Measurements from ENCODE around the gene FAM50B. TPM values are rescaled to one million over a fixed set of nuclear protein-coding genes. Genes with fewer than 3 reads are reported as not detected.

Gene FAM50B
- total and polyA plus RNA-seq, 2 of the 13 experiments (the other 11 are each of a cell fraction or from before 2014, with no cell fraction given) = 0.05 TPM; not detected in 1

DNA sequence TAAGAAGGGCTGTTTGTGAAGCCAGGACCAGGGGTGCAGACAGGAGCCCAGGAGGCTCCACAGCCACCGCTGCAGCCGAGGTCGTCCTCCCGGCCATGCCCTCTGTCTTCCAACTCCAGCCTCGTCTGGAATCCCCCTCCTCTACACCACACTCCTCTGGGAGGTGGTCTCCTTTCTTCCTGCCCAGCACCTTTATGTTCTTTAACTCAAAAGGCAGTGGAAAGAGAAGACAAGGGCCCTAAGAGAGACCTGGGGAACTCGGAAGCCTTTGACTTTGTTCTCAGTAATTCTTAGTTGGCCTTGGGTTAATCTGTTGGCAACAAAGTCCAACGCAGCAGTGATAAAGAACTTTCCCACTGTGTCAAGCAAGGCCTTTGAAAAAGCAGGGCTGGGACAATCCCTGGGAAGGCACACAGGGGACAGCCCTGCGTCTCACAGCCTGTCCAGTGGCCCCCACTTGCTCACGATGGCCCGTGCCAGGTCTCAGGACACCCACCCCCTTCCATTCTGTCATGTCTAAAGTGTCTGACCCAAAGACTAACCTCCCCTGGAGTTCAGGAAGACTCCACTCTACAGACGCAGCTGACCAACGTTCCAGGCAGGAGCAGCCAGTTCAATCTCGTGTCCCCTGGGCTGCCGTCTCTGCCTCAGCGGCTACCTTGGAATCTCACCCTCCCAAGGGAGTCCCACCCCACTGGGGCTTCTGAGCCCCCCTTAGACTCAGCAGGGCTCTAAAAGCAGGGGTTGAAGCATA is 42.8 kb upstream of the FAM50B start (continued):
- TF ChIP-seq KDM4B (CRISPR knock-in tag; IDR thresholded peaks at IDR 0.05) = peak; percentile 12; the same call in 1 of the 2 replicates
- no peak for TF ChIP-seq PCBP1 (IDR thresholded peaks at IDR 0.05; ENCODE audit: borderline replicate concordance, low read depth, low read length)
- TF ChIP-seq PHF21A (CRISPR knock-in tag; IDR thresholded peaks at IDR 0.05) = peak; percentile 77
- peak; percentile 90 for TF ChIP-seq ZMYM3 (CRISPR knock-in tag; IDR thresholded peaks at IDR 0.05)
- peak; percentile 88 for TF ChIP-seq XRCC5 (optimal IDR thresholded peaks at IDR 0.05; ENCODE audit: low read length)
- TF ChIP-seq, protein P1, sequence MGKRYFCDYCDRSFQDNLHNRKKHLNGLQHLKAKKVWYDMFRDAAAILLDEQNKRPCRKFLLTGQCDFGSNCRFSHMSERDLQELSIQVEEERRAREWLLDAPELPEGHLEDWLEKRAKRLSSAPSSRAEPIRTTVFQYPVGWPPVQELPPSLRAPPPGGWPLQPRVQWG (CRISPR knock-in tag; IDR thresholded peaks at IDR 0.05; ENCODE audit: borderline replicate concordance, low read depth) = no peak
- TF ChIP-seq ZNF331 (CRISPR knock-in tag; IDR thresholded peaks at IDR 0.05) = peak; percentile 82
- TF ChIP-seq, protein P2, sequence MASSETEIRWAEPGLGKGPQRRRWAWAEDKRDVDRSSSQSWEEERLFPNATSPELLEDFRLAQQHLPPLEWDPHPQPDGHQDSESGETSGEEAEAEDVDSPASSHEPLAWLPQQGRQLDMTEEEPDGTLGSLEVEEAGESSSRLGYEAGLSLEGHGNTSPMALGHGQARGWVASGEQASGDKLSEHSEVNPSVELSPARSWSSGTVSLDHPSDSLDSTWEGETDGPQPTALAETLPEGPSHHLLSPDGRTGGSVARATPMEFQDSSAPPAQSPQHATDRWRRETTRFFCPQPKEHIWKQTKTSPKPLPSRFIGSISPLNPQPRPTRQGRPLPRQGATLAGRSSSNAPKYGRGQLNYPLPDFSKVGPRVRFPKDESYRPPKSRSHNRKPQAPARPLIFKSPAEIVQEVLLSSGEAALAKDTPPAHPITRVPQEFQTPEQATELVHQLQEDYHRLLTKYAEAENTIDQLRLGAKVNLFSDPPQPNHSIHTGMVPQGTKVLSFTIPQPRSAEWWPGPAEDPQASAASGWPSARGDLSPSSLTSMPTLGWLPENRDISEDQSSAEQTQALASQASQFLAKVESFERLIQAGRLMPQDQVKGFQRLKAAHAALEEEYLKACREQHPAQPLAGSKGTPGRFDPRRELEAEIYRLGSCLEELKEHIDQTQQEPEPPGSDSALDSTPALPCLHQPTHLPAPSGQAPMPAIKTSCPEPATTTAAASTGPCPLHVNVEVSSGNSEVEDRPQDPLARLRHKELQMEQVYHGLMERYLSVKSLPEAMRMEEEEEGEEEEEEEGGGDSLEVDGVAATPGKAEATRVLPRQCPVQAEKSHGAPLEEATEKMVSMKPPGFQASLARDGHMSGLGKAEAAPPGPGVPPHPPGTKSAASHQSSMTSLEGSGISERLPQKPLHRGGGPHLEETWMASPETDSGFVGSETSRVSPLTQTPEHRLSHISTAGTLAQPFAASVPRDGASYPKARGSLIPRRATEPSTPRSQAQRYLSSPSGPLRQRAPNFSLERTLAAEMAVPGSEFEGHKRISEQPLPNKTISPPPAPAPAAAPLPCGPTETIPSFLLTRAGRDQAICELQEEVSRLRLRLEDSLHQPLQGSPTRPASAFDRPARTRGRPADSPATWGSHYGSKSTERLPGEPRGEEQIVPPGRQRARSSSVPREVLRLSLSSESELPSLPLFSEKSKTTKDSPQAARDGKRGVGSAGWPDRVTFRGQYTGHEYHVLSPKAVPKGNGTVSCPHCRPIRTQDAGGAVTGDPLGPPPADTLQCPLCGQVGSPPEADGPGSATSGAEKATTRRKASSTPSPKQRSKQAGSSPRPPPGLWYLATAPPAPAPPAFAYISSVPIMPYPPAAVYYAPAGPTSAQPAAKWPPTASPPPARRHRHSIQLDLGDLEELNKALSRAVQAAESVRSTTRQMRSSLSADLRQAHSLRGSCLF (CRISPR knock-in tag; IDR thresholded peaks at IDR 0.05; ENCODE audit: borderline replicate concordance) = no peak
- TF ChIP-seq KAT8 (CRISPR knock-in tag; IDR thresholded peaks at IDR 0.05) = peak; percentile 80
- TF ChIP-seq, protein P3, sequence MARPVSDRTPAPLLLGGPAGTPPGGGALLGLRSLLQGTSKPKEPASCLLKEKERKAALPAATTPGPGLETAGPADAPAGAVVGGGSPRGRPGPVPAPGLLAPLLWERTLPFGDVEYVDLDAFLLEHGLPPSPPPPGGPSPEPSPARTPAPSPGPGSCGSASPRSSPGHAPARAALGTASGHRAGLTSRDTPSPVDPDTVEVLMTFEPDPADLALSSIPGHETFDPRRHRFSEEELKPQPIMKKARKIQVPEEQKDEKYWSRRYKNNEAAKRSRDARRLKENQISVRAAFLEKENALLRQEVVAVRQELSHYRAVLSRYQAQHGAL (CRISPR knock-in tag; IDR thresholded peaks at IDR 0.05; ENCODE audit: not compliant biosample characterization) = no peak
- TF ChIP-seq TSC22D2 (CRISPR knock-in tag; IDR thresholded peaks at IDR 0.05; ENCODE audit: borderline replicate concordance) = peak; percentile 71; the same call in 1 of the 2 replicates
- TF ChIP-seq CBX1 (IDR thresholded peaks at IDR 0.05; ENCODE audit: low read depth) = peak; percentile 12
- TF ChIP-seq, protein P4, sequence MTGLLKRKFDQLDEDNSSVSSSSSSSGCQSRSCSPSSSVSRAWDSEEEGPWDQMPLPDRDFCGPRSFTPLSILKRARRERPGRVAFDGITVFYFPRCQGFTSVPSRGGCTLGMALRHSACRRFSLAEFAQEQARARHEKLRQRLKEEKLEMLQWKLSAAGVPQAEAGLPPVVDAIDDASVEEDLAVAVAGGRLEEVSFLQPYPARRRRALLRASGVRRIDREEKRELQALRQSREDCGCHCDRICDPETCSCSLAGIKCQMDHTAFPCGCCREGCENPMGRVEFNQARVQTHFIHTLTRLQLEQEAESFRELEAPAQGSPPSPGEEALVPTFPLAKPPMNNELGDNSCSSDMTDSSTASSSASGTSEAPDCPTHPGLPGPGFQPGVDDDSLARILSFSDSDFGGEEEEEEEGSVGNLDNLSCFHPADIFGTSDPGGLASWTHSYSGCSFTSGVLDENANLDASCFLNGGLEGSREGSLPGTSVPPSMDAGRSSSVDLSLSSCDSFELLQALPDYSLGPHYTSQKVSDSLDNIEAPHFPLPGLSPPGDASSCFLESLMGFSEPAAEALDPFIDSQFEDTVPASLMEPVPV (CRISPR knock-in tag; IDR thresholded peaks at IDR 0.05) = 0 out of 2 replicates have a peak, but pooled peaks have one; percentile 22
- TF ChIP-seq NFYC (CRISPR knock-in tag; IDR thresholded peaks at IDR 0.05) = no peak
- no peak for TF ChIP-seq ZNF672 (CRISPR knock-in tag; IDR thresholded peaks at IDR 0.05)
- TF ChIP-seq, protein P5, sequence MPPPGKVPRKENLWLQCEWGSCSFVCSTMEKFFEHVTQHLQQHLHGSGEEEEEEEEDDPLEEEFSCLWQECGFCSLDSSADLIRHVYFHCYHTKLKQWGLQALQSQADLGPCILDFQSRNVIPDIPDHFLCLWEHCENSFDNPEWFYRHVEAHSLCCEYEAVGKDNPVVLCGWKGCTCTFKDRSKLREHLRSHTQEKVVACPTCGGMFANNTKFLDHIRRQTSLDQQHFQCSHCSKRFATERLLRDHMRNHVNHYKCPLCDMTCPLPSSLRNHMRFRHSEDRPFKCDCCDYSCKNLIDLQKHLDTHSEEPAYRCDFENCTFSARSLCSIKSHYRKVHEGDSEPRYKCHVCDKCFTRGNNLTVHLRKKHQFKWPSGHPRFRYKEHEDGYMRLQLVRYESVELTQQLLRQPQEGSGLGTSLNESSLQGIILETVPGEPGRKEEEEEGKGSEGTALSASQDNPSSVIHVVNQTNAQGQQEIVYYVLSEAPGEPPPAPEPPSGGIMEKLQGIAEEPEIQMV (CRISPR knock-in tag; IDR thresholded peaks at IDR 0.05; ENCODE audit: low read depth) = no peak; the same call in 1 of the 2 replicates
- no peak; the same call in 1 of the 2 replicates for TF ChIP-seq TOPORS (CRISPR knock-in tag; IDR thresholded peaks at IDR 0.05)
- TF ChIP-seq, protein P6, sequence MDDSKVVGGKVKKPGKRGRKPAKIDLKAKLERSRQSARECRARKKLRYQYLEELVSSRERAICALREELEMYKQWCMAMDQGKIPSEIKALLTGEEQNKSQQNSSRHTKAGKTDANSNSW (CRISPR knock-in tag; IDR thresholded peaks at IDR 0.05; ENCODE audit: borderline replicate concordance) = no peak
- TF ChIP-seq MEIS2 (CRISPR knock-in tag; IDR thresholded peaks at IDR 0.05) = peak; percentile 90; the same call in 1 of the 2 replicates
- TF ChIP-seq MAFG (CRISPR knock-in tag; IDR thresholded peaks at IDR 0.05) = no peak

Measured in HepG2 (cell line).